ENCODE measurements around the gene CERS6.

The CERS6 gene

DNA sequence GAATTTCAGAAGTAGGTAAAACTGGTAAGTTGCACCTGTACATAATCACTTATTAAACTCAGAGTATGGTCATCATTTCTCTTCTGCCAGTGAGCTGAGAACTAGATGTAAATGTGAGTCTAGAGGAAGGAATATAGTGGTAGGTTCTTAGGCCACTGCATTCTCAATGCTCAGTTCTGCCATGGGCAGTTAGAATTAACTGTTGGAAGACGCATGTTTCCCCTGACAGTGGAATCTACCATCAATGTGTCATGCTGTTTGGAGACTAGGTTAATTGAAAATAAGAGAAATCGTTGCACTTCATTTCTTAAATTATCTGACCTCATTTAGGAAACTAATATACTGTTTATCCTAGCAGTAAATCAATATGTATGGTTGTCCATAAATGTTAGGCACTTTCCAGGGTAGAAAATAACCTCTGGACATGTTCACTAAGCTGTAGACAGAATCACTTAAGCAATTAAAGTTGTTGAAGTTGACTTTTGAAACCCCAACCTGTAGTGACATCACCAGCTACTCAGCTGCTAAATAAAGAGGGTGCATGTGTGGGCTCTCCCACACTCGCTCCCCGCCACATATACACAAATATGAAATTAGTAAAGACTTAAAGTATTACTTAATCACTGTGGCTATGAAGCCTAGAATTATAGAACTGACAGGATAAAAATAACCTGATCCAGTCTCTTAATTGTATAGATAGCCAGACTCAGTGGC, 254.8 kb downstream of the CERS6 start:
- no peak for DNase-seq

DNA sequence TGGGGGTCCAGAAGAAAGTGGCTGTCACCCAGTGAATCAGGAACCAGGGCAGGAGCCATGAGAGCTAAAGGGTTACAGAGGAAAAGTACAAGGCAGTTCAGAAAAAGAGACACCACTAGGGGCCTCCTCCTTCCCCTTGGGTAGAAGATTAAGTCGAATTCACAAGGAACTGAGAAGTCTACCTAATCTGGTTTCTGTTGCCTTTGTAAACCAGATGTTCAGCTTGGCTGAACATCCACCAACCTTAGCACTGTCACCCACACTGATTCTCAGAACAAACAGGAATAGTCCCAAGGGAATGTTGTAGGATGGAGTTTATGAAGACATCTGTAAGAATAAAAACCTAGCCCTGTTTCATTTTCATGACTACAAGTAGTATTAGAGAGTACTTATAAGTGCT, 256.0 kb downstream of the CERS6 start:
- DNase-seq, result no peak

DNA sequence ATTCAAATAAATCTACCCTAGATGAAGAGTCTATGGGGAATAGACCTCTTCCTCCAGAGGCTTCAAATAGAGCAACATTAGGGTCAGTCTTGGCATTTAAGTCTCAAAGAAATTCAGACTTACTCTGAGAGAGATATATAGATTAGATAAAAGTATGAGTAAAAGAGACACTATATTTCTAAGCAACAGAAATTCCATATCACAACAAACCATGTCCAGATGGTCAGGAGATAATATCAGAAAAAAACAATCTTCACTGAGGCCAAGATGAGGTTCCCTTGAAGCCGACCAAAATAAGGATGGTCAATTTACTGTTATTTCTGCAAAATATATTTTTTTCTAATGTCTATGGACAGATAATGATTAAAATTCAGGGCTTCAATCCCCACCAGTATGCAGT, 257.3 kb downstream of the CERS6 start:
- DNase-seq, result no peak

DNA sequence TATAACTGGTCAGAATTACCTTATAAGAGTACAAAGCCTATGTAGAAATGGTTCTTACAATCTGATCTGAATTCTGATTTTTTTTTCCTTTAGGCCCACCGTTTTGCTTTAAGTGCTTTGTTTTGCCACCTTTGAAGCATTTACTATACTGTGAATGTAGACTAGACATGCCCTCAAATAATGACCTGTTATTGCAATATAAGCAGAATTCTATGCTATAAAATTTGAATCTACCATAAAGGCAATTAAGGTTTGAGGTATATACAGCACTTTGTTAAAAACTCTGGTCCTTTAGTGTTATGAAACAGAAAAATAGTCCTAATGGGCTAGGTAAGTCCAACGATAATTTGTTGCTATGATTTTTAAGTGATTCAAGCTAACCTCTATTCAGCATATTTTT, 259.8 kb downstream of the CERS6 start:
- DNase-seq, result no peak

DNA sequence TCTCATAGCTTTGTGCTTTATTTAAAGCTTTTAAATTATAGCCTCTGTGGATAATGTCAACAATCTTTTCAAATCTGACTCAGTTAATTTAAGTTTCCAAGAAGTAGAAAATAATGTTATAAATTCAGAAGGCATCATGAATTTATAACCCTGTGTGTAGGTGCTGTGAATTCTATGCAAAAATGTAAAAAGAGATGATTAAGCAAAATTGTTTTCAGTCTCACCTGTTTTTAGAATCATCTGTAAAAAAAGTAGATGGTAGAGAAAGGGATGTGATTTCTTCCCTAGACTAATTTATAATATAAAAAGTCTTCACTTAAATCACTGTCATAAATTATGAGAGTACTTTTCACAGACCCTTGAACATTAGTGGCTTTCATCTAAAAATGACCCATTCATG, 260.8 kb downstream of the CERS6 start:
- DNase-seq, result no peak

DNA sequence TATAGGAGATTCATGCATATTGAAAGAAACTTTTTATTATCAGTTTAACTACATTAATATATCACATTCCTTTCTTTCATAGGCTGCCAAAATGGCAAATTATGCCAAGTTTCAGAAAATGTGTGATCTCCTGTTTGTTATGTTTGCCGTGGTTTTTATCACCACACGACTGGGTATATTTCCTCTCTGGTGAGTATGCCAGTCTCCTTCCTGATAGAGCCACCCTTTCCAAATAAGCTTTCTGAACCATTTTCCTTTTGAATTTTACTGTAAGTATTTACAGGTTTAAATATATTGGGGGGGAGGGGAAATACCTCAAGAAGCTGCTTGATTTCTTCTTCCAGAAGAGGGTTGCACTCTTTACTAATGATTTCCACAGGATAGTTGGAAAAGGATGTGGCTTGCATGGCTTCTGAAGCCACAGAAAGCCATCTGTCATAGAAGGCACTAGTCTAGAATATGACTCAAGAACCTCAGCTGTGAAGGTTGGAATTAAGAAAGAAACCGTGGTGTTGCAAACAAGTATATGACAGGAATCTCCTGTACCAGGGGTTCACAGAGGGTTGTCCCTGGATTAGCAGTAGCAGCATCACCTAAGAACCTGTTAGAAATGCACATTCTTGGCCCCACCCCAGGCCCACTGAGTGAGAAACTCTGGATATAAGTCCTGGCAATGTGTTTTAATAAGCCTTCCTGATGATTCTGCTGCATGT, 261.9 kb downstream of the CERS6 start:
- no peak for DNase-seq

DNA sequence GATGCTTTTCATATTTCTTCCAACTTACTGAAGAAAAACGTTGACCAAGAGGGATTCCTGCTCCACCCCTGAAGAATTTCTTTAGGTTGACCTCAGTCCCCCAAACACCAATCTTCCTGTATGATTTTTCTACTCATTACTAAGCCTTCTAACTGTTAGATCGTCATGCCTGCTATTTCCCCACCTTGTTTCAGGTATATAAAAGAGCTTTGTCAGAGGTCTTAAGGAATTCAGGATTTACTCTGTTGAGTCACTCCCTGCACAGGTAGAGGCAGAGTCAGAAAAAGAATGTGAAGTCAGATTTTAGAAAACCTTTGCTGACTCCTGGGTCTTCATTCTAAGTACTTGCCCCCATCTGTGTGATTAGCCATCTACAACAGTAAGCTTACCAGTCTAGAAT, 262.6 kb downstream of the CERS6 start:
- DNase-seq, result no peak

DNA sequence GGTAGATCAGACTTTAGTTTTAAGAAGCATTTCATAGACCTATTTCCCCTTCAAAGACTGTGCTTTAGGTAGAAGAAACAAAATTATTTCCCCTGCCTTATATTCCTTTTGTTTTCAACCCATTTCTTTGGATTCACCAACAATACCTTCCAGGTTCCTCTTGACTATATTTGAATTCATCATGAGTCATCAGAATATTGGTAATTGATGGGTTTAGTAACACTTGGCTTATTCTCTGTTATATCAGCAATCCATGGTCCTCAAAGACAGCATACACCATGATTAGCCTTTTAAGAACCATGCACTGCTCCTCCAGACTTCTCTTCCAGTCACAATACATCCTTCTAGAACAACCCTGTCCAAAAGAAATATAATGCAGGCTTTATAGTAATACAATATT, 263.4 kb downstream of the CERS6 start:
- no peak for DNase-seq

DNA sequence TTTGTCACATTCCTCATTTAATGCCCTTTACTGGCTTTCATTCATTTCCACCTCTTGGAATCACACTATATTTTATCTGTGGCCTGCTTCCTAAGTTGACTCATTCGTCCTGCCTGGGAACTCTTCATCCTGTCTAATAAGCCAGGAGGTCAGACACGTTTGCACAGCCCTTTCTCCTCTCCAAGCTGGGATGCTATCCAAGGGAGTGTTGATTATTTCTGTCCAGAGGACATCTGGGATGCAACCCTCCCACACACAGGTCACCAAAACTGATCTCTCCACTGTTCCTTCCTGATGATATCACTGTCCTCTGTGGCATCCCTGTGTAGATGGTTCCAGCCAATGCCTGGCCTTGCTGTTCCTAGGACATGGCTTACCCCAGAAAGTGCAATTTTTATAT, 266.5 kb downstream of the CERS6 start:
- no peak for DNase-seq

DNA sequence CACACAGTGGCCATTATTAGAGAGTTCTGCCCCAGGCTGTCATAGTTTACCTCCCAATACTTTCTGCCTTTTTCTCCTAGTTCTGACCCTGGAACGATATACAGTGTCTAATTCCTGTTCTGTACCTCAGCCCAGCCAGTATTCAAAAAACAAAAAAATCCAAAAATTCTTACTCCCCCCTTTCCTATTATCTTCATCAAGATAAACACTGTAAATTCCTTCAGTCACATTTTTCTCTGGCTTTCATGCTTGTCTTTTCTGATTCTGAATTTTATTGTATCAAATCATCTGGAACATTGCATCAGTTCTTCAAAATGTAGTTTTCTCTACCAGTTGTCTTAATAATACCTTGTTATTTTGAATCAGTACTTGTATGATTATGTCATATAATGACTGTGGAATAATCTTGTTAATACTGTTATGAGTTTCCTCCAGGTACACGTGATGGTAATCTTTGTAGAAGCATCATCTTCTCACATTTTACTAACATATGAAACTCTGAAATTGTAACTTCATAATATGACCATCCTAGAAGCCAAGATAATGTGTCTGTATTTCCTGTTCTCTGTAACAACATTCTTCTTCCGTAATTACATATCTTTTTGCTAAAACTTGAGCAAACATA, 267.3 kb downstream of the CERS6 start:
- DNase-seq, result no peak

DNA sequence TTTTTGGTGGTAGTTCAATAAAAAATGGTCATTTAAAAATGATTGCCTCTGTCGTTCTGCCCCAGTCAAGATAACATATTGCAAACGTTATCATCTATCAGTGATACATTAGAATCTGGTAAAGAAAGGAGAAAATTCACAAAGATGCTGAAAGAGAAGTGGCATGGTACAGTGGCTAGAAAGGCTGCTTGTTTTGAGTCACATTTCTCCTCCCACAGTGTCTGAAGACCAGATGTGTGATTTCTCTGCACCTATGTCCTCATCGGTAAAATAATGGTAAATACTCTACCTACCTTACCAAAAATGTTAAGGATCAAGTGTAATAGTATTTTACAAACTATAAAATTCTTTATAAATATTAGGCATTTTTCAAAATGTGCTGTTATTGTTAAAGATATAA, 270.3 kb downstream of the CERS6 start:
- DNase-seq, result no peak

DNA sequence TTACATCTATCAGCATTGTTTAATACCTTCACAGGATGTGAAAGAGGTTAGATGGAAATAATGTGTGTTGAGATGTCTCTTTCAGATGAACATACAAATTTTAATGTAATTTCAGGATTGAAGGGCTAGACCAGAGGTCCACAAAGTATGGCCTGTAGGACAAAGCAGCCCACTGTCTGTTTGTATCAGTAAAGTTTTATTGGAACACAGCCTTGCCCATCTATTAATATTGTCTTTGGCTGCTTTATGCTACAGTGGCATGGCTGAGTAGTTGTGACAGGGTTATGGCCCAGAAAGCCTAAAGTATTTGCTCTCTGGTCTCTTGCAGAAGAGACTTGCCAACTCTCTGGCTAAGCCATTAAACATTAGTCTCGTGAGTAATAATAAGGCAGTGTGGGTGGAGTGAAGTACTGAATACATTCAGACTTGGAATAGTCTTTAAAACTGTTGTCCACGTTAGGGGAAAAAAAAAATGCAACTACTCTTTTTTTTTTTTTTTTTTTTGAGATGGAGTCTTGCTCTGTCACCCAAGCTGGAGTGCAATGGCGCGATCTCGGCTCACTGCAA, 271.9 kb downstream of the CERS6 start:
- no peak for DNase-seq

DNA sequence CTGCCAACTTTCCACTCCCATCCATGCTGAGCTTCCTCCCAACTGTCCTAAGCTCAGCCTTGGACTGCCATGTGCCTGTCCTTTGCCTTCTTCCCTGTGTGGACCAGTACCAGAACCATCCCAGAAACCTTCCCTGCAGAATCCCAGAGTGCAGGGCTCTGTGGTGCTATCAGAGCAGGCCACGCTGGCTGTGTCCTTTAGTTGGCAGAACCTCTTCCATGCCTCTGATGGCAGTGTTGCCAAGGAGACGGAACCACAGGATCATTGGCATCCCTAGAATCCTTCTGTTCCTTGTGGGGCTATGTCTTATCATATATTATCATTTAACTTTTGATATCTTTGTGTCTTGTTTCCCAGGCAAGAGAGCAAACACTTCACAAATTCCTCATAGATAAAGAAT, 273.4 kb downstream of the CERS6 start:
- DNase-seq, result no peak

DNA sequence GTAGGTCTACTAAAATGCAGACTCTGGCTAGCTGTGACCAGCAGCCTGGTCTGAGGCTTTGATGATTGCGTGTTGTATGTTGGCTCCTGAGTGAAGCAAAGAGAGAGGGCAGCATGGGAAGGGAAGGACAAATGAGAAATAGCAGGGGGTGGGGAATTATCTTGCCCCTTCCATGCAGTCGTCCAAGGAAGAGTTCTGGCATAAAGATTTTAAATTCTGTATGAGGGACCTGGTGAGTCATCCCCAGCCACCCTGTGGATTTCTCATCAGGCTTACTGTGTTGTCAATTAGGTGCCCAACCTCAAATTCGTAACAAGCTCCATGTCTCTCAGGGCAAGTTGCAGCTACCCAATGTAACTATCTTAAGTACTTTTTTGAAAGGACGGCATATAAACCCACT, 274.3 kb downstream of the CERS6 start:
- no peak for DNase-seq

DNA sequence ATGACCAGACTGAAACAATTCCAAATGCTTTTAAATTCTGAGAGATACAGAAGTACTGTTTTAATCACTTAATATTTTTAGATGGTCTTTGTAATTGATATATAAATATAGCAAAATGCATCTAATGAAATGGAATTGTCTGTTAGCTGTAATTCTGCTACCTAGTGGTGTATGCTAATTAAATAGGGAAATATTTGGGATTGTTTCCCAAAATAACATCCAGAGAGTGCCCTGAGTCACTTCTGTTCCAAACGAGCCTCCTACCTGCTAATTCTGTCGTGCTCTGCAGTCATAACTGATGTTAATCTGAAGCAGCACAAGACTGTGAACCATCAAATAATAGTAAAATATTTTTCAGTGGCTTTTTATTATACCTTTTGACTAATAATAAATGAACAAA, 274.9 kb downstream of the CERS6 start:
- no peak for DNase-seq

DNA sequence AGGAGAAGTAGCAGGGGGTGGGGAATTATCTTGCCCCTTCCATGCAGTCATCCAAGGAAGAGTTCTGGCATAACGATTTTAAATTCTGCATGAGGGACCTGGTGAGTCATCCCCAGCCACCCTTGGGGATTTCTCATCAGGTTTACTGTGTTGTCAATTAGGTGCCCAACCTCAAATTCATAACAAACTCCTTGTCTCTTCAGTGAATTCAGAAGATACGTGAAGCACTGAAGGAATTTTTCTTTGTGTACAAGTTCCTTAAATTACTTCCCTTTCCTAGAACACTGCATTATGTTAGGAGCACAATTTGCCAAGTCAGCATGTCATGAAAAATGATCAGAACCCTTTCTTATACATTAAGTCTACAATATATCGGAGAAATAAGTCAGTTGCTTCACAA, 275.5 kb downstream of the CERS6 start:
- DNase-seq, result no peak

DNA sequence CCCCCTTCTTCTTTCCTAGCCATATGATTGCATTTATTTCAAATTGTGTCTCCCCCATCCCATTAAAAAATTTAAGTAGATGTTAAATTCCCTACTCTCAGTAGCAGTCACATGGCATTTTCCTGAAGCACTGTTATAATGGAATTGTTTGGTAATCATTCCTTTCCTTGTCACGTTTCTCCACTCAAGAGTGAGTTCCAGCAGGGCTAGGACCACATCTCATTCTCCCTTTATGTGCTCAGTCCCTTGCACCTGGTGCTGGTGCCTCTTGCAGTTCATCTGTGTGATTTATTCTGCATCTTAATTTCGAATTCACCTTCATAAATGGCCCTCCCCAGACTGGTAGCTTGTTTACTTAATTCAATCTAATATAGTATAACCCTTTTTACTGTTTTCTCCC, 276.0 kb downstream of the CERS6 start:
- DNase-seq, result no peak

DNA sequence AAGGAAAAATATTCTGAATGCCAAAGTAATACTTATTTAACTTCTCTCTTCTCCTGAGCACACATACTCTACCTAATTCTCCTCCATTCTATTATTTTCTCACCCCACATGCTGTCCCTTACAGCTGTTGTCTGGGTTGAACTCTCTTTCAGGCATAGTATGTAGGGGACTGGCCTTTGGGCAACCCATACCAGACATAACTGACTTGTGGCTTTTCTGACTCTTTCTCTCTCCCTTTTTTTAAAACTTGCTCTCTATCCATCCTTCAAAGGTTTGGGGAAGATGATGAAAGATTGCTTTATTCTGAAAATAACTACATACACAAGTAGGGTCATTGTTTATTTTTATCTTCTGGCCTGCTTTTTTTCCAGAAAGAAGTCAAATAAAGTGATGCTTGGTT, 276.4 kb downstream of the CERS6 start:
- DNase-seq, result no peak

DNA sequence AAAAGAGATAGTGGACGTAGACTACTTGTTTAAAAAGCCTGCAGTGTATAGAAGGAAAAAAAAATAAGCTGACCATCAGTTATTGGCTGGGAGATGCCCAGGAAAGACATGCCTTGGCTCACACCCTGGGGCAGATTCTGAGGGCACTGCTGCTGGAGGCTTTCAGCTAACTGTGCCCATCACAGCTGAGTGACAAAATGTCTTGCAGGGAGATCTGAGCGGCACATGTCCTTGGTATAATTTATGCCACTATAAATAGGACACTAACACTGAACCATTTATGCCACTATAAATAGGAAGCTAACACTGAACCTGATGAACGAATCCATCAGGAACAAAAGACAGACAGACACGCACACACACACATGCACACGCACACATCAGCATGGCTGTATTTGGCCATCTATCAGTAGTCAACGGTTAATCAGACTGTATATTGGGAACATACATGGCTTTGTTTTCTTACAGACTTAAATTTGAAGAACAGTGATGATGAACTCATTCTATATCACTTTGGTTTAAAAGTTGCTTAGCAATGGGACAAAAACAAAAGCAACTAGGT, 278.2 kb downstream of the CERS6 start:
- DNase-seq, result no peak

DNA sequence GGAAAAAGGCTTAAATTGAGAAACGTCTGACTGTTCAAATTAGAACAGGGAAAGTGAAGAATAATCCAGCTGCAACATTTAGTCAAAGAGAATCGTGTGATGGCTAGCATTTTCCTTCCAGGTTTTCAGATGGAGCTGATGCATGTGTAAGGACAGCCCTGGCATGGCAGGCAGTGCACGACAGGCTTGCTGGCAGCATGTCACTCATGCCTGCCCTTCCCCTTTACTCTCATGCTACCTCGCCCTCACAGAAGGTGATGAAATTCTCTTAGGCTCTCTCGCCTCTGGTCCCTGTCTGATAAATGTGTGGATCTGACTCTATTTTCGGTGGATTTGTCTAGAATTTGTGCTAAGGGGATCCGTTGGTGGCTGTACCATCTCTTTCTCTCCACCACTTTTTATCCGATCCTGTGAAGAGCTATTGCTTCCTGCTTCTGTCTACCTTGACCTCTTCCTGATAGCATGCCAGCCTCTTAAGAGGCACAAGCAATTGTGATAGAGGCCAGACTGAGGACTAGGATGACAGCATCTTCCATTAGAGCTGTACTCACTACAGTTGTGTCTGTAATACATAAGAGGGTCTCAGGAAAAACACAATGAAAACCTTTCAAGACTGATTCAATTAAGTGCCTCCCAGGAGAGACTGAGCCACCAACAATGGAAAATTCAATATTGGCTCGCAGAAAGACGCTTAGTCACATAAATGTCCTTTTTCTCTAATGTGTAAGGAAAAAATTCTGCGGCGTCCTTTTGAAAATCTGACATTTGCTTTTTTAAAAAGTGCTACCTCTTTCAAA, 280.8 kb downstream of the CERS6 start:
- DNase-seq, result no peak

DNA sequence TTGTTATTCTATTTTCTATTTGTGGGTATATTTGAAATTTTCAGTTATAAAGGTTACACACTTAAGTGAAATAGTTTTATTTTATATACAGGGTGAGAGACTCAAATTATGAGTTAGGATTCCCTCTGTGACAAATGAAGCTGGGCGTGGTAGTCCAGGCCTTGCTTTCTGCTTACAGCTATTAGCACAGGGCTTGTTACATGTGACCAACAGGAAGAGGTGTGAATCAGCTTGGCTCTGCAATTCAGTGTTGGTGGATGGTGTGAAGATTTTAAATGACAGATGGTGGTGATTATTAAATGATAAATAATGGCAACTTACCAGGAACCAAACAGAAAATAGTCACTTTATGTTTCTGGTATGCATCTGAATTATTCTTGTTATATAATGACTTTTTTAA, 282.0 kb downstream of the CERS6 start:
- DNase-seq, result no peak

DNA sequence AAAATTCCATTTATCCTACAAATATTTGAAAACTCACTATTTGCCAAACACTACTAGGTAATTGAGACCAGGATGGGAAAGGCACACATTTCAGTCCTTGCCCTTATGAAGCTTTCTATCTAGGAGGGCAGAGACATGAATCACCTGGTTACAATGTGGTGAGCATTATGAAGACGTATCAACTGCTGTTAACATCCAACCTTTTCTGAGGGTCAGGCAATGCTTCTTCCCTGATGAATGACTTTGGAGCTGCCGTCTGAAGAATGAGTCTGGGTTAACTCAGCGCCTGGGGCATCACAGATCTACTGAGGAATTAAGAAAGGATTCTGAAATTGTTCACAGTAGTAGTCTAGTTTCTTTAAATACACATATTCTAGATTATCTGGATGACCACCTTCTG, 284.3 kb downstream of the CERS6 start:
- DNase-seq, result no peak

DNA sequence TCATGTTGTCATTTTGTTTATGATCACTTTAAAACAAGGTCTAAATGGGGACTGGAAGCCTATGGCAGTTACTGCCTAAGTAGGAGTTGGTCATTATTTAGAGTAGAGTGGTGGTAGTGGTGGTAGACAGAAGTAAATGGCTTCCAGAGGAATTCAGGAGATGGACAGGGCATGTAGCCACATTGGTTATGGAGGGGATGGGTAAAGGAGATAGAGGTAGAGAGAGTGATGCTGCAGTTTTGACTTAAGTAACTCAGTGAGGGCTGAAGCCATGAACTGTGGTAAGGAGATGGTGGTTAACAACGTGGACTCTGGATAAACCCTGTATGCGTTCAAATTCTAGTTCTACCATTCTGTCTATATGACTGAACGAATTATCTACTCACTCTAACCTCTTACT, 284.7 kb downstream of the CERS6 start:
- DNase-seq, result no peak

Measured in GOT3 (cell line).